MM.1S (cell line): ENCODE results near the gene MCHR1.
"Not testable (repeated sequence)": the region's sequence is repeated elsewhere in the genome, so short reads cannot be mapped to it uniquely, and the experiment has no call there.

Experiments used
- DNase-seq: peaks from one replicate; pipeline ENCODE4 v3.0.0-alpha.2; 2015
- H2AFZ ChIP-seq: fragments of 300-600 bp; sonication (generic); 2 replicates; pipeline ENCODE4 v1.6.0; 2016; ENCODE audit warnings: antibody characterized with exemption, low read length
- H3F3A ChIP-seq: fragments of 300-600 bp; sonication (generic); 2 replicates; pipeline ENCODE4 v1.6.1; 2016; ENCODE audit warnings: mild to moderate bottlenecking, antibody characterized with exemption, low read length, moderate library complexity, mixed read lengths; ENCODE audit not compliant: insufficient read depth
- H3K27ac ChIP-seq: fragments of 300-600 bp; sonication (generic); 2 replicates; pipeline ENCODE4 v1.5.1; 2016; ENCODE audit warnings: mild to moderate bottlenecking, low read length
- H3K27me3 ChIP-seq: fragments of 300-600 bp; sonication (generic); replicated peaks from 2 replicates; pipeline ENCODE4 v1.6.0; 2016; ENCODE audit warnings: low read length; ENCODE audit not compliant: insufficient read depth
- H3K36me3 ChIP-seq: fragments of 300-600 bp; sonication (generic); replicated peaks from 2 replicates; pipeline ENCODE4 v1.6.1; 2016; ENCODE audit warnings: mild to moderate bottlenecking, low read length, mixed read lengths; ENCODE audit not compliant: insufficient read depth
- H3K4me1 ChIP-seq: fragments of 300-600 bp; sonication (generic); 2 replicates; pipeline ENCODE4 v1.6.1; 2016; ENCODE audit warnings: low read length, mixed read lengths
- H3K4me2 ChIP-seq: fragments of 300-600 bp; sonication (generic); 2 replicates; pipeline ENCODE4 v1.6.0; 2016; ENCODE audit warnings: low read depth, low read length
- H3K4me3 ChIP-seq: fragments of 300-600 bp; sonication (generic); 2 replicates; pipeline ENCODE4 v1.5.1; 2016; ENCODE audit warnings: low read length, mixed read lengths
- H3K79me2 ChIP-seq: fragments of 300-600 bp; sonication (generic); 2 replicates; pipeline ENCODE4 v1.6.1; 2016; ENCODE audit warnings: mixed run types, low read length, mixed read lengths
- H3K9ac ChIP-seq: fragments of 300-600 bp; sonication (generic); 2 replicates; pipeline ENCODE4 v1.6.1; 2016; ENCODE audit warnings: low read length, mixed read lengths
- H3K9me2 ChIP-seq: fragments of 300-600 bp; sonication (generic); replicated peaks from 2 replicates; pipeline ENCODE4 v1.6.1; 2016; ENCODE audit warnings: mild to moderate bottlenecking, low read length, mixed read lengths; ENCODE audit not compliant: insufficient read depth
- H3K9me3 ChIP-seq: fragments of 300-600 bp; sonication (generic); replicated peaks from 2 replicates; pipeline ENCODE4 v1.6.1; 2016; ENCODE audit warnings: mild to moderate bottlenecking, low read length, mixed read lengths; ENCODE audit not compliant: insufficient read depth
- H4K20me1 ChIP-seq: fragments of 300-600 bp; sonication (generic); 2 replicates; pipeline ENCODE4 v1.6.1; 2016; ENCODE audit warnings: mild to moderate bottlenecking, low read length, moderate library complexity, mixed read lengths; ENCODE audit not compliant: insufficient read depth
- EZH2 ChIP-seq: fragments of 300-600 bp; sonication (generic); optimal IDR thresholded peaks from 2 replicates; pipeline ENCODE3; 2017; ENCODE audit warnings: low read depth, mild to moderate bottlenecking, antibody characterized with exemption, low read length, mixed read lengths
- EZH2phosphoT487 ChIP-seq: fragments of 300-600 bp; sonication (generic); IDR thresholded peaks from 2 replicates; pipeline ENCODE4 v1.6.1; 2018; ENCODE audit warnings: antibody characterized with exemption, low read length
- TF ChIP-seq, protein P1 (sequence below): fragments of 300-600 bp; sonication (generic); IDR thresholded peaks from 2 replicates; pipeline ENCODE4 v1.5.1; 2016; ENCODE audit warnings: antibody characterized with exemption, low read length, mixed read lengths

MCHR1 gene

DNA sequence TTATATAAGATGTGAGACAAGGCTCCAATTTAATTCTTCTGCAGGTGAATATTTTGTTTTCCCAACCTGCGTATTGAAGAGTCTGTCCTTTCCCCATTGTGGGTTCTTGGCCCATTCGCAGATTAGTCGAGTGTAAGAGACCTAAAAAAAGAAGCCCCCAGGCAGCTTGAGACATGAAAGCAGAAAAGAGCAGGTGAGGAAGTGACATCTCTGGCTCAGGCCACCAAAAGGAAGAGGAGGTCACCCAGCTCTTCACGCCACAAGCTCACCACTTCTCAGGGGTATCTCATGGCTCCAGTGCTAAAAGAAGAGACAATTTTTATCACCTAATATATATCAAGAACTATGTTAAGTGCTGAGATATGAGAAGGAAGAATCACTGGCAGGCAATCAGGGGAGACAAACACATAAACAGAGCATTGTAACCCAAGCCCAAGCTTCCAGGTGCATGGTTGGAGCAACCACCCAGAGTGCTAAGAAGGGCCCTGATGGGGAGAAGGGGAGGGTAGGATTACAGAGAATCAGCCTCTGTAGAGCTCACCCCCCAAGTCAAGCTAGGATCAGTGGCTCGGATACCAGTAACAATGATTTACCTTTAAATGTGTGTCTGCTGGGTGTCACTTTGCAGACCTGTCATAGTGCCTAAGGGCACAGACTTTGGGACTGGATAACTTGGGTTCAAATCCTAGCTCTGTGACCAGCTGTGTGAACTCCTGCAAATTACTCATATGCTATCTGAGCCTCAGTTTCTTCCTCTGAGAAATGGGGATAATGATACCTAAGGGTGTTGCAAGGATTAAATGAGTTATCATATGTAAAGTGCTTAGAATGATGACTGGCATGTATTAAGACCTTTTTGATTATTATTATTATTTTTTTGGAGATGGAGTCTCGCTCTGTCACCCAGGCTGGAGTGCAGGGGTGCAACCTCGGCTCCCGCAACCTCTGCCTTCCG, 39.2 kb downstream of the MCHR1 start:
- H3K4me2 ChIP-seq, result no peak overlapping the region
- no peak overlapping the region for H2AFZ ChIP-seq
- no peaks in the 10 kb centered on the region for H3K79me2 ChIP-seq
- no peak overlapping the region for H3K27ac ChIP-seq
- no peaks in the 10 kb centered on the region for H3K9me3 ChIP-seq
- no peaks in the 10 kb centered on the region; the same call in 1 of the 2 replicates for H3K4me1 ChIP-seq
- no peaks in the 10 kb centered on the region for H3K36me3 ChIP-seq
- H3K27me3 ChIP-seq, result no peaks in the 10 kb centered on the region
- DNase-seq, result no peak
- TF ChIP-seq, protein P1, sequence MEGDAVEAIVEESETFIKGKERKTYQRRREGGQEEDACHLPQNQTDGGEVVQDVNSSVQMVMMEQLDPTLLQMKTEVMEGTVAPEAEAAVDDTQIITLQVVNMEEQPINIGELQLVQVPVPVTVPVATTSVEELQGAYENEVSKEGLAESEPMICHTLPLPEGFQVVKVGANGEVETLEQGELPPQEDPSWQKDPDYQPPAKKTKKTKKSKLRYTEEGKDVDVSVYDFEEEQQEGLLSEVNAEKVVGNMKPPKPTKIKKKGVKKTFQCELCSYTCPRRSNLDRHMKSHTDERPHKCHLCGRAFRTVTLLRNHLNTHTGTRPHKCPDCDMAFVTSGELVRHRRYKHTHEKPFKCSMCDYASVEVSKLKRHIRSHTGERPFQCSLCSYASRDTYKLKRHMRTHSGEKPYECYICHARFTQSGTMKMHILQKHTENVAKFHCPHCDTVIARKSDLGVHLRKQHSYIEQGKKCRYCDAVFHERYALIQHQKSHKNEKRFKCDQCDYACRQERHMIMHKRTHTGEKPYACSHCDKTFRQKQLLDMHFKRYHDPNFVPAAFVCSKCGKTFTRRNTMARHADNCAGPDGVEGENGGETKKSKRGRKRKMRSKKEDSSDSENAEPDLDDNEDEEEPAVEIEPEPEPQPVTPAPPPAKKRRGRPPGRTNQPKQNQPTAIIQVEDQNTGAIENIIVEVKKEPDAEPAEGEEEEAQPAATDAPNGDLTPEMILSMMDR, result no peak
- no peaks in the 10 kb centered on the region for H4K20me1 ChIP-seq
- no peak overlapping the region for H3K4me3 ChIP-seq
- no peaks in the 10 kb centered on the region for H3K9me2 ChIP-seq
- no peak overlapping the region for H3K9ac ChIP-seq
- H3F3A ChIP-seq, result no peaks in the 10 kb centered on the region

- Histone ChIP-seq H2AFZ (no peak overlapping the region), H3K27me3 (no peaks in the 10 kb centered on the region), H3K4me3 (no peak overlapping the region), H4K20me1 (no peaks in the 10 kb centered on the region), H3K36me3 (no peaks in the 10 kb centered on the region), H3K27ac (no peak overlapping the region), H3K4me2 (no peak overlapping the region), H3K79me2 (no peaks in the 10 kb centered on the region), H3K9ac (no peak overlapping the region), H3K9me3 (no peaks in the 10 kb centered on the region), H3K9me2 (no peaks in the 10 kb centered on the region), H3K4me1 (no peaks in the 10 kb centered on the region; the same call in 1 of the 2 replicates), H3F3A (no peaks in the 10 kb centered on the region)
- TF ChIP-seq EZH2 (no peak), EZH2phosphoT487 (no peak)
- TF ChIP-seq, protein P1, result no peak
- no peak for DNase-seq
Measured at GRCh38 chr22:40719599-40719998, 40.3 kb downstream of the MCHR1 start.

GRCh38 chr22:40720156-40720537, 40.9 kb downstream of the MCHR1 start:
- H3K27ac ChIP-seq, H3K4me2 ChIP-seq, H3K9ac ChIP-seq, H3K4me1 ChIP-seq, DNase-seq, H3K36me3 ChIP-seq, H3K9me2 ChIP-seq, H3K79me2 ChIP-seq, H4K20me1 ChIP-seq, H2AFZ ChIP-seq, H3K27me3 ChIP-seq, H3K4me3 ChIP-seq, H3F3A ChIP-seq, H3K9me3 ChIP-seq: not testable (repeated sequence)
